Stimulated activated CD4-positive, alpha-beta T cell treated with anti-CD3 and anti-CD28 coated beads, Interleukin-12 subunit alpha, Interleukin-12 subunit beta, amount 100 ng/mL, for 24 hours (primary cell): ENCODE measurements around the gene NAXE.
"Not testable (repeated sequence)": the region's sequence is repeated elsewhere in the genome, so short reads cannot be mapped to it uniquely, and the experiment has no call there.

Source experiments
- DNase-seq, 2 experiments: peaks; one replicate each; pipeline ENCODE4 v3.0.0-alpha.2; 2020; ENCODE audit warnings: low read depth in 2 of 2

NAXE gene

GRCh38 chr1:156591432-156592157 is at the start of gene NAXE:
Gene NAXE (plus strand): TSS chr1:156591776. CDS start chr1:156591805, 29 bp downstream.
- peak in 1 of 2 experiments; percentile 63 for DNase-seq

DNA sequence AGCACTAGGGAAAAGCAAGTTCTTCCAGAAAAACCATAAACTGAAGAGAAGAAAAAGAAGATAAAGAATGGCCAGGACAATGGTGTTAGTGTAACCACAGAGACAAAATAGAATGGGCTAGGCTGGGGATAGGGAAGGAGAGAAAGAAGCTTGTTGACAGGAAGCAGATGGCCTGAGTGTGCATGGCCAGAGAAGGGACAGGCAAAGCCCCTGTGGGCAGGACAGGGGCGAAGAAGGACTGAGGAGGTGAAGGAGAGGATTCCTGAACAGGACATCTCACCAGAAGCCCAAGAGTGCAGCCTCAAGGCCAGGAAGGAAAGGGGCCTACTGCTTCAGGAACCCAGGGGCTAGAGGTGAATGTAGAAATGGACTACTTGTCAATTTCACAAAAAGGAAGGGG is 48.5 kb upstream of the NAXE start:
- no peak for DNase-seq

DNA sequence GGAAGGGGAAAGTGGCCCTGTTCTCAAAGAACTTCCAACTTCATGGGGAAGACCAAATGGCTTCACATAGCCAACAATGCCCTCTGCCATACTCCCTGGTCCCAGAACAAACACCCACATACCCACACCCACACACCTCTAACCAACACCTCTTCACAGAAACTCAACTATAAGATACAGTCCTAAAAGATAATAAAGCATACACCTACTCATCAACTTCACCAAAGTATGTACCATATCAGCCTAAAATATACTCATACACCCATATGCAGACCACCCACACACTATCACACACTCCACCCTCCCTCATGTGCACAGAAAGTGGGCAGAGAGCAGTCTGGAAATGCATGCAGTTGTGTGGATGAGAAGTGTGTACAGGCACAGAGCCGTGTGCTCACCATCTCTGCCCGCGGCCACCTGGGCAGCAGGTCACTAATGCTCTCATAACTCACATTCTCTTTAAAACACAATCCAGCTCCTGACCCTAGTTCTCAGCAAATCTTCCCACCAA is 46.9 kb upstream of the NAXE start:
- no peak for DNase-seq

DNA sequence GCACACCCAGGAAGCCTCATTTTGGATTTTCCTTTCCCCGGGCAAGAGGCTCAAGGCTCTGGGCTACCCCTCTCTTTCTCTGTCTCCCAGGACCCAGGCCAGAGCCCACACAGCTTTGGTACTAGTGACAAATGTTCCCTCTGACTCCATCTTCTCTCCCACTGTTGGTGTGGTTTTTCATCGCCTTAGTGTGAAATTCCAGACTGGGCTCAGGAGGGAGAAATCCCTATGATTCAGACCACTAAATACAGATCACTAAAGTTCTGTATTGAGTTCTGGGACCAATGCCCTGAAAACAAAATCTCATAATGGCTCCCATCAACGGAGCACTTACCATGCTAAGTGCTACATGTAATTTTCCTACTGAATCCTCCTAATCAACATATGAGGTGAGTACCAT is 45.3 kb upstream of the NAXE start:
- no peak for DNase-seq

DNA sequence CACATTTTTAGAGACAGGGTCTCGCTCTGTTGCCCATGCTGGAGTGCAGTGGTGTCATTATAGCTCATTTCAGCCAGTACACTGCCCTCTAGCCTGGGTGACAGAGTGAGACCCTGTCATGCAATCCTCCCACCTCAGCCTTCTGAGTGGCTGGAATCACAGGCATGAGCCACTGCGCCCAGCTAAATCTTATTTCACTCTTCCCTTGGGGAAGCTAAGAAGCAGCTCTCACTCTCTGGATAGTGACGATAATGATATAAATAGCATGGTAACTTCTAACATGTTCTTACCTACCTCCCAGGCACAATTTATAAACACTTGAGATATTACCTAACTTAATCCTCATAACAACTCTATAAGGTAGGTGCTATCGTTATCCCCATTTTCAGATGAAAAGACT is 44.1 kb upstream of the NAXE start:
- DNase-seq: no peak

DNA sequence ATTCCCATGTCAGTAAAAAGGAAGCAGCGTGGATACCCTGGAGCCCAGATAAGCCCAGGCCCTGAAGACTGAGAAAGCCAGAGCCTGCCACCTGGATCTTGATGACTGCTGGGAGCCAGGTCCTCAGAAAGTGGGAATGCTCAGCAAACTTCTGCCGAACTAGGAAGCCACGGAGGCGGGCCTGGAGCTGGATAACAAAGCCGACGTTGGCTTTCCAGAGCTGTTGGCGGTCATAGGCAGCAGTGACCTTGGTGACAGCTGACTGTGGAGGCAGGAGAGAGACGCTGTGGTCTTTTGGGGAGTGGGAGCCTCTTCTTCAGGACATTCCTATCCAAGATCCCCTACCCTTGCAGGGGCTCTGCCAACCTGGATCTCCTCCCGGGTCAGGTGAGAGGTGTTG is 43.6 kb upstream of the NAXE start:
- no peak for DNase-seq

- no peak for DNase-seq
Measured at GRCh38 chr1:156549390-156549789, 42.2 kb upstream of the NAXE start.

- DNase-seq: no peak
Measured at GRCh38 chr1:156549831-156550230, 41.7 kb upstream of the NAXE start.

DNA sequence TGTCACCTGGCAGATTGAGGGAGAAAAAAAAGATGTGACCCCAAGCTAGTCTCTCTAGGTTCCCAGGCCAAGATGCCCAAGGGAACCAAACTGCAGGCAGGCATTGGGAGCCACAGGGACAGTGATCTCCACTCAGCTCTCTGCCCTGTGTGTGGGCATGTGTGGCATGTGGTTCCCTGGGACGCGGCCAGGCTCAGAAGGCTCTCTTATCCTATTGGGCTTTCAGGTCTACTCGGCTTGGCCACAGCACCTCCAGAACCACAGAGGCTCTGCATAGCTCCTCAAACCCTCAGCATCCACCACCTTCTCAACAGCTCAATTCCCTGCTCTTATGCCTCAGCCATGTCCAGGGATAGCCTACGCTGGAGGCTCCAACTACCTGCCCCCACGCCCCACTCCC is 41.2 kb upstream of the NAXE start:
- no peak for DNase-seq

DNA sequence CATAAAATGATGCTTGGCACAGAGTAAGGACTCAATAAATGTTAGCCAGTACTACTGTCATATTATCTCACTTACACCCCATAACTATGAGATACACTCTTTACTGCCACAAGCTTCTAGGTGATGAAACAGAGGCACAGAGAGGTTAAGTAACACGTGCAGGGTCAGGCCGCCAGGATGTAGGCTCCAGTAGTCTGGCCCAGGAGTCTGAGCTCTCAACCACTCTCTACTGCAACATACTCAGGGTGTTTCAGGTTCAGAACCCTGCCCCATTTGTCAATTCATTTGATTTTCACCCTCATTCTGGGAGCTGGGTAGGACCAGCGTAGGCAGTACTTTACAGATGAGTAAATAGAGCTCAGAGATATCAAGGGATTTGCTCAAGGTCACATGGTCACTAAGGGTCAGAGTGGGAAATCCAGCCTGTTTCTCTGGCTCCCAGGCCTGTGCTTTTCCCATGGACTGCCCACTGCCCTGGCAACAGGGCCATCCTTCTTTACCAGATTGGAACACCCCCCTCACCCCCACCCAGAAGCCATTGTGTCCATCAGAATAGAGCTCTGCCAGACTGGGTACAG is 40.4 kb upstream of the NAXE start:
- DNase-seq: no peak

DNA sequence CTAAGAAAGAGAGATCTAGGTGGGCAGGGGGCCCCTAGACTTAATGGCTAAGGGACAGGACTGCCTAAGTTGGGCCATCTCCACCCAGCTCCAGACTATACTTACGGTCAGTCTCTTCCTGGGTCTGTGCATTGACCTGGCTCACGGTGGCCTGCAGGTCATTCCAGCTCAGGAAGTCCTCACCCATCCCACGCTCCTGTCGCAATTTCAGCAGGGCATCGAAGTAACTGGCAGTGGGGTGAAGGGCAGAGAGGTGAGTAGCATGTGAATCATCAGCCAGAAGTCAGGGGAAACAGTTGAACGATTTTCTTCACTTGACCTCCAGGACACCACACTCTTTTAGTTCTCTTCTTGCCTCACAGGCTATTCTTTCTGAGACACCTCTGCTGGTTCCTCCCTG is 39.7 kb upstream of the NAXE start:
- DNase-seq: no peak

DNA sequence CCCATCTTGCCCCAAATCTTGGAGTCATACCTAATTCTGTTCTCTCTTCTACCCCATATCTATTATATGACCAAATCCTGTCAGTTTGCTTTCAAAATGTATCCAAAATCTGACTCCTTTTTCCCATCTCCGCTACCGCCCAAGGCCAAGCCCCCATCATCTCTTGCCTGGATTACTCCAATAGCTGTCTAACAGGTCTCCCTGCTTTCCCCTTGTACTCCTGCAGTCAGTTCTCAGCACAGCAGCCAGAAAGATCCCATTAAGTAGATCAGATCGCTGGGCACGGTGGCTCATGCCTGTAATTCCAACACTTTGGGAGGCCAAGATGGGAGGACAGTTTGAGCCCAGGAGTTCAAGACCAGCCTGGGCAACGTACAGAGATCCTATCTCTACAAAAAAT is 39.1 kb upstream of the NAXE start:
- no peak for DNase-seq

DNA sequence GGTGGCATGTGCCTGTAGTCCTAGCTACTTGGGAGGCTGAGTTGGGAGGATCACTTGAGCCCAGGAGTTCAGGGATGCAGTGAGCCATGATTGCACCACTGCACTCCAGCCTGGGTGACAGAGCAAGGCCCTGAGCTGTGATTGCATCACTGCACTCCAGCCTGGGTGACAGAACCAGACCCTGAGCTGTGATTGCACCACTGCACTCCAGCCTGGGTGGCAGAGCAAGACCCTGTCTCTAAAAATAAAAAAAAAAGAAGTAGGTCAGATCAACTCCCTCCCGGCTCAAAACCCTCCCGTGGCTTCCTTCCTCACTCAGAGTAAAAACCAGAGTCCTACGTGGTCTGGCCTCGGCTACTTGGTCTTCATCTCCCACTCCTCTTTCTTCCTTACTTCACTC is 38.6 kb upstream of the NAXE start:
- not testable (repeated sequence) for DNase-seq

GRCh38 chr1:156553860-156554485 is 37.6 kb upstream of the NAXE start:
- no peak for DNase-seq

DNA sequence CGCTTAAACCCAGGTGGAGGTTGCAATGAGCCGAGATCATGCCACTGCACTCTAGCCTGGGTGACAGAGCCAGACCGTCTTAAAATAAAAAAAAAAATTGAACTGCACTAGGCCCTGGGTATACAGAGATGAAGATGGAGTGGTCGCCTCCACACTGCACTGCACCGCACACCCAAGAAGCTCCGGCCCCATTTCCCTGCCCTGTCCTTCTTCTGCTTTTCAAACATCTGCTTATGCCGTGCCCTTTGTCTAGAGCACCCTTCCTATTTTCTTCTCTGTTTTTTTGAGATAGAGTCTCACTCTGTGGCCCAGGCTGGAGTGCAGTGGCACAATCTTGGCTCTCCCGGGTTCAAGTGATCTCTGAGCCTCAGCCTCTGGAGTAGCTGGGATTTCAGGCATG is 36.6 kb upstream of the NAXE start:
- no peak for DNase-seq

DNA sequence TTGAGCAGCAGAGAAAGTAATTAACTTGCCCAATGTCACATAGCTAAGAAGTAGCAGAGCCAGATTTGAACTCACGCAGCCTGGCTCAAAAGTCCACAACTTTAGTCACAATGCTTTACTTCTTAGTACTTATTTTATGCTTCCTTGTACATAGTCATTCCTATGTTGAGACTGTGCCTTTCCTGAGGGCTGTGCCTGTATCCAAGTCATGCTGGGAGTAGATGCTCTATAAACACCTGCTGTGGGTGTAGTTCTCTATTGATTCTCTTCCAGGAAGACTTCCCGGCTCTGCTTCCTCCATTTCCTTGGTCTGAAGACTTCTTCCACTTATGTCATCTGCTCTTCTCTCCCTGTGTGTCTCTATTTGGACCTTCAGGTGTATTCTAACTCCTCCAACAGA is 35.9 kb upstream of the NAXE start:
- no peak for DNase-seq

- no peak for DNase-seq
Measured at GRCh38 chr1:156556354-156556753, 35.2 kb upstream of the NAXE start.

- no peak for DNase-seq
Measured at GRCh38 chr1:156559086-156559796, 32.3 kb upstream of the NAXE start.

DNA sequence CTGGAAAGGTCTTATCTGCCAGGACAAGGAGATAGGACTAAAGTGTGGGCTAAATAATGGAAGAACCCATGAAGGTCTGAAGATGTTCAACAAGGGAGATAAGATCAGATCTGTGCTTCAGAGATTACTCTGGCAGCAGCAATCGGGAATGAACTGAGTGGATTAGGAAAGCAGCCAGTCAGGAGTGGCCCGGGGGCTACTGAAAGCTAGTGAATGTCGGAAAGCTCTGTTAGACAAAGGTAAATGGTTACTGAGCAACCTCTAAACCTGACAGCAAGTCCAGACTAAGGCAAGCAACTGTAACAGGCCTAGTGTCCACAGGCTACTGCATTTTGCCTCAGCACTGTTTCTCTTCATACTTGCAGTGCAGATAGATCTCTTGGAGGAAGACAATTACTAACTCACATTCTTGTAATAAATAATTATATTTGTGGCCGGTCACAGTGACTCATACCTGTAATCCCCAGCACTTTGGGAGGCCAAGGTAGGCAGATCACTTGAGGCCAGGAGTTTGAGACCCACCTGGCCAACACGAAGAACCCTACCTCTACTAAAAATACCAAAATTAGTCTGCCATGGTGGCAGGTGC is 31.7 kb upstream of the NAXE start:
- DNase-seq: no peak

GRCh38 chr1:156560585-156561163 is 30.9 kb upstream of the NAXE start:
- no peak for DNase-seq

DNA sequence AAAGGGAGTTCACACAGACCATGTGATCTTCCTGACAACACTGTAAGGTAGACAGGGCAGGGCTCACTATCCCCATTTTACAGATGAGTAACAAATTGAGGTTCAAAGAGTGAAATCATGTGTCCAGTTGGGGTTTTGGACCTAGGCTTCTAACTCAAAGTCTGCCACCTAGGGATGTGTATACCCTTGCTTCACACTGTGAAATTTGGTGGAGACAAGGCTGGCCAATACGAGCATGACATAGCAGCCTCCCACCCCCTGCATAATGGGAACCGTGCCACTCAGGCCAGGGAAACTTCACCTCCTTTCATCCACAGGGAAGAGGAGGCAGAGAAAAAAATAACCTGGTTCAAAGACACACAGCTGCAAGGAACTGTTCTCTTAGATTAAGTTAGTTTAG is 26.1 kb upstream of the NAXE start:
- DNase-seq: no peak

GRCh38 chr1:156566436-156566835 is 25.1 kb upstream of the NAXE start:
- DNase-seq: no peak
